ENCODE measurements around the gene GTF2IRD1. TPM values are rescaled to one million over a fixed set of nuclear protein-coding genes. Genes with fewer than 3 reads are reported as not detected.
"Not testable (repeated sequence)": the region's sequence is repeated elsewhere in the genome, so short reads cannot be mapped to it uniquely, and the experiment has no call there.

Gene GTF2IRD1
- total and polyA plus RNA-seq, 3 donors from 2014 or later, result 15.1 to 24.7 (median 22.4) TPM

DNA sequence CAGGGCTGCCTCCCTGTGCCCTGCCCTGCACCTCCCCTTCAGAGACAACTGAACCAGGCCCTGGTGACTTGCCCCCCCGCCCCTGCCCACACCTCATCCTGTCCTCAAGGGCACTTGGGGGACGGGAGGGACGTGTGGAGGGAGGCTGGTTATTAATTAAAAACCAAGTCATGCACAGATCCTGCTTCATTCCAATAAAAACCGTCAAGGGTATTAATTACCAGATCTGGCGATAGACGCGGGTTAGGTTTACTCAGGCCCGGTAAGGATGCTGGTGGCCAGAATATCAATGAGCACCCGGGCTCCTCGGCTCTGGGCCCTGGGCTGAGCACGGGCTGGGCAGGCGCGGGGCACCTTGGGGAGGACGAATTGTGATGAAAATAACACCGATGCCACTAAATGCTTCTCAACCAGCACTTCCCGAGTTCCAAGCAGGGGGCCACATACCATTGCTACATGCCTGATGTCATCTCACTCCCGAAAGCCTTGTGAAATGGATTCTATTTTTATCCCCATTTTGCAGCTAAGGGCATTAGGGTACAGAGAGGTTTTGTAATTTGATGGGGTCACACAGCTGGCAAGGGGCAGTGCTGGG is 24.5 kb upstream of the GTF2IRD1 start:
- no peak overlapping the region for H3K4me3 ChIP-seq
- H3K27me3 ChIP-seq, result no peaks in the 10 kb centered on the region
- TF ChIP-seq, protein P1, sequence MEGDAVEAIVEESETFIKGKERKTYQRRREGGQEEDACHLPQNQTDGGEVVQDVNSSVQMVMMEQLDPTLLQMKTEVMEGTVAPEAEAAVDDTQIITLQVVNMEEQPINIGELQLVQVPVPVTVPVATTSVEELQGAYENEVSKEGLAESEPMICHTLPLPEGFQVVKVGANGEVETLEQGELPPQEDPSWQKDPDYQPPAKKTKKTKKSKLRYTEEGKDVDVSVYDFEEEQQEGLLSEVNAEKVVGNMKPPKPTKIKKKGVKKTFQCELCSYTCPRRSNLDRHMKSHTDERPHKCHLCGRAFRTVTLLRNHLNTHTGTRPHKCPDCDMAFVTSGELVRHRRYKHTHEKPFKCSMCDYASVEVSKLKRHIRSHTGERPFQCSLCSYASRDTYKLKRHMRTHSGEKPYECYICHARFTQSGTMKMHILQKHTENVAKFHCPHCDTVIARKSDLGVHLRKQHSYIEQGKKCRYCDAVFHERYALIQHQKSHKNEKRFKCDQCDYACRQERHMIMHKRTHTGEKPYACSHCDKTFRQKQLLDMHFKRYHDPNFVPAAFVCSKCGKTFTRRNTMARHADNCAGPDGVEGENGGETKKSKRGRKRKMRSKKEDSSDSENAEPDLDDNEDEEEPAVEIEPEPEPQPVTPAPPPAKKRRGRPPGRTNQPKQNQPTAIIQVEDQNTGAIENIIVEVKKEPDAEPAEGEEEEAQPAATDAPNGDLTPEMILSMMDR (IDR thresholded peaks at IDR 0.05), result no peak
- no peak for TF ChIP-seq POLR2A (IDR thresholded peaks at IDR 0.05)
- H3K9me3 ChIP-seq, result no peaks in the 10 kb centered on the region
- intact Hi-C loops (cut with DNase I; ENCODE audit: low total_unique reads), result no loop called here
- no peak overlapping the region for H3K27ac ChIP-seq
- WGBS, 2 donors, result 62 to 87% methylated on average over 14 to 17 of the region's 17 CpGs
- DNase-seq, result no peak
- H3K4me1 ChIP-seq, result no peaks in the 10 kb centered on the region
- no peaks in the 10 kb centered on the region for H3K36me3 ChIP-seq (ENCODE audit: low read depth, missing control alignments)

DNA sequence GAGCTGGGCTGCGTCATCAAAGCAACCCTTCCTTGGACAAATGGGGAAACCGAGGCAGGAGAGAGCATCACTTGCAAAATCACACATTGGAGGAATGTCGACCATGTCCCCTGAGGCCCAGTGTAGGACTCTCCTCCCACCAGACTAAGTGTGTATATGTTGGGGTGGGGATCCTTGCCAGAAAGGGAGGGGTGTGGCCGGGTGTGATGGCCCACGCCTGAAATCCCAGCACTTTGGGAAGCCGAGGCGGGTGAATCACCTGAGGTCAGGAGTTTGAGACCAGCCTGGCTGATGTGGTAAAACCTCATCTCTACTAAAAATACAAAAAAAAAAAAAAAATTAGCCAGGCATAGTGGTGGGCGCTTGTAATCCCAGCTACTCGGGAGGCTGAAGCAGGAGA is 23.3 kb upstream of the GTF2IRD1 start:
- intact Hi-C loops (cut with DNase I; ENCODE audit: low total_unique reads); H3K9me3 ChIP-seq; H3K27me3 ChIP-seq; H3K4me3 ChIP-seq; H3K36me3 ChIP-seq (ENCODE audit: low read depth, missing control alignments); H3K4me1 ChIP-seq; H3K27ac ChIP-seq; DNase-seq: not testable (repeated sequence)
- 85 to 94% methylated on average over 7 to 9 of the region's 9 CpGs for WGBS, 2 donors

DNA sequence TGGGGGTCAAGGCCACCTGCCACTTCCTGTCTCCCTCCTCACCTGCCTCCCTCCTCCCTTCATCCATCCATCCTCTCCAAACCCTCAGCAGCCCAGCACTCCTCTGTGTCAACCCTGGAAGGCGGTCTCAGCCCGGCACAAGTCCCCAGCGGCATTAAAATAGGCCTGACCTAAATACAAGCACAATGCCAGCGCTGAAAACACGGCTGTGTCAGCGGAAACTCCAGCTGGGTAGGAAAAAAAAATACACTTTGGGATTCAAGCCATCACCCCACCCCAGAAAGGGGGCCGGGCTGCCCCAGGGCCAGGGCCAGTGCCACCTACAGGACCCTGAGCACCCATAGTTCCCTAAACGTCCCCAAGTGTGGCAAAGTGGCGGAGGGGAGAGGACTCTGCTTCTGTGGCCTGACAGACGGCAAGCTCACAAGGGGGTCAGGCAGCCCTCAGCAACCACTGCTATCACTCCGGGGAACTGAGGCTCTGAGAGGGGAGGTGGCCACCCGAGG is 22.7 kb upstream of the GTF2IRD1 start:
- DNase-seq, result no peak
- intact Hi-C loops (cut with DNase I; ENCODE audit: low total_unique reads), result no loop called here
- no peak for TF ChIP-seq POLR2A (IDR thresholded peaks at IDR 0.05)
- TF ChIP-seq, protein P1 (IDR thresholded peaks at IDR 0.05), result no peak
- no peak overlapping the region for H3K27ac ChIP-seq
- no peaks in the 10 kb centered on the region for H3K9me3 ChIP-seq
- H3K4me3 ChIP-seq, result no peak overlapping the region
- no peaks in the 10 kb centered on the region for H3K36me3 ChIP-seq (ENCODE audit: low read depth, missing control alignments)
- no peaks in the 10 kb centered on the region for H3K4me1 ChIP-seq
- H3K27me3 ChIP-seq, result no peaks in the 10 kb centered on the region
- WGBS, 2 donors, result 79 to 81% methylated on average over 11 to 12 of the region's 12 CpGs

DNA sequence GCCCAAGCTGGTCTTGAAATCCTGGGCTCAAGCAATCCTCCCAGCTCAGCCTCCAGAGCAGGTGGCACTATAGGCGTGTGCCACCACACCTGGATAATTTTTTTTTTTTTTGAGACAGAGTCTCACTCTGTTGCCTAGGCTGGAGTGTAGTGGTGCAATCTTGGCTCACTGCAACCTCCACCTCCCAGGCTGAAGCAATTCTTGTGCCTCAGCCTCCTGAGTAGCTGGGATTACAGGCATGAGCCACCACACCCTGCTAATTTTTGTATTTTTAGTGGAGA is 16.5 kb upstream of the GTF2IRD1 start:
- DNase-seq; H3K27ac ChIP-seq; H3K27me3 ChIP-seq; intact Hi-C loops (cut with DNase I; ENCODE audit: low total_unique reads); H3K4me3 ChIP-seq; H3K9me3 ChIP-seq; H3K36me3 ChIP-seq (ENCODE audit: low read depth, missing control alignments); H3K4me1 ChIP-seq: not testable (repeated sequence)
- WGBS, 2 donors, result 94 to 97% methylated on average over 1 of the region's 1 CpG

DNA sequence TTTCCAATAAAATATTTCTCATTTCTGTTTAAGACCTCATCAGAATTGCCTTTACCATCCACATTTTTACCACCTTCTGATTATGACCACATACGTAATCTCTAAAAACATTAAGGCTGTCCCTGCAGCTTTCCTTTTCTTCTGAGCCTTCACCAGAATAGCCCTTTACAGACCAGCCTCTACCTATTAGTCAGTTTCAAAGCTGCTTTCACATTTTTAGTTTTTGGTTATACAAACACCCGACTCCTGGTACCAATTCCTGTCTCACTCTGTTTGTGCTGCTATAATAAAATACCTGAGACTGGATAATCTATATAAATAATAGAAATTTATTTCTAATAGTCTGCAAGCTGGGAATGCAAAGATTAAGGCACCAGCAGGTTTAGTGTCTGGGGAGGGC is 15.4 kb upstream of the GTF2IRD1 start:
- Histone ChIP-seq H3K27me3 (no peaks in the 10 kb centered on the region), H3K9me3 (no peaks in the 10 kb centered on the region), H3K4me3 (no peak overlapping the region), H3K27ac (no peak overlapping the region), H3K36me3 (ENCODE audit: low read depth, missing control alignments) (no peaks in the 10 kb centered on the region), H3K4me1 (no peaks in the 10 kb centered on the region)
- intact Hi-C loops (cut with DNase I; ENCODE audit: low total_unique reads), result no loop called here
- no peak for TF ChIP-seq POLR2A (IDR thresholded peaks at IDR 0.05)
- TF ChIP-seq, protein P1 (IDR thresholded peaks at IDR 0.05), result no peak
- 97 to 100% methylated on average over 2 of the region's 2 CpGs for WGBS, 2 donors
- no peak for DNase-seq

DNA sequence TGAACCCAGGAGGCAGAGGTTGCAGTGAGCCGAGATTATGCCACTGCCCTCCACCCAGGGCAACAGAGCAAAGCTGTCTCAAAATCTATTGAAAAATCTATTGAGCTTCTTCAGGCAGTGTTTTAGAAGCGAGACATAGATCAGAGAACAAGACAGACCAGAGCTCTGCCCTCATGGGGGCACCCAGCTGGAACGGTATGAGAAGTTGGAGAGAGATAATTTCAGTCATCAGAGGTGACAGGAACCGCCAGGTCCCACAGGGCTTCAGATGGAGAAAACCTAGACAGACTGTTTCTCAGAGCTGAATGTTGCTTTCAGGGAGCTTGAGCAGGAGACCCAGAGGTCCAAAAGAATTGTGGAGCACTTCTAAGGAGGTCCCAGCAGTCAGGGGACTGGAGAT is 14.2 kb upstream of the GTF2IRD1 start:
- no peak overlapping the region for H3K4me3 ChIP-seq
- H3K27me3 ChIP-seq, result no peaks in the 10 kb centered on the region
- intact Hi-C loops (cut with DNase I; ENCODE audit: low total_unique reads), result no loop called here
- no peaks in the 10 kb centered on the region for H3K9me3 ChIP-seq
- WGBS, 2 donors, result 86 to 91% methylated on average over 4 of the region's 4 CpGs
- no peaks in the 10 kb centered on the region for H3K4me1 ChIP-seq
- TF ChIP-seq, protein P1 (IDR thresholded peaks at IDR 0.05), result no peak
- H3K27ac ChIP-seq, result no peak overlapping the region
- DNase-seq, result no peak
- no peaks in the 10 kb centered on the region for H3K36me3 ChIP-seq (ENCODE audit: low read depth, missing control alignments)

DNA sequence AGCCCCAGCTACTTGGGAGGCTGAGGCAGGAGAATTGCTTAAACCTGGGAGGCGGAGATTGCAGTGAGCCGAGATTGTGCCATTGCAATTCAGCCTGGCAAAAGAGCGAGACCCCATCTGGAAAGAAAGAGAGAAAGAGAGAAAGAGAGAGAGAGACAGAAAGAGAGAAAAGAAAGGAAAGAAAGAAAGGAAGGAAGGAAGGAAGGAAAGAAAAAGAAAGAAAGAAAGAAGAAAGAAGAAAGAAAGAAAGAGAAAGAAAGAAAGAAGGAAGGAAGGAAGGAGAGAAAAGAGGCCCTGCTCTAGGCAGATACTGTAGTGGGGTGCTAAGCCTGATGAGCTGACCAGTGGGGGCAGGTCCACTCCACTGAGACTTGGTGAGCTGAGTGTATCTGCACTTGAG is 13.6 kb upstream of the GTF2IRD1 start:
- intact Hi-C loops (cut with DNase I; ENCODE audit: low total_unique reads); H3K27ac ChIP-seq; H3K9me3 ChIP-seq; H3K4me1 ChIP-seq; DNase-seq; H3K4me3 ChIP-seq; H3K36me3 ChIP-seq (ENCODE audit: low read depth, missing control alignments); H3K27me3 ChIP-seq: not testable (repeated sequence)
- WGBS, 2 donors, result 87 to 95% methylated on average over 3 of the region's 3 CpGs

Measured in testis (tissue), 3 donors.